H1 (cell line): ENCODE data around the gene CACNA1D. TPM values are rescaled to one million over a fixed set of nuclear protein-coding genes. Genes with fewer than 3 reads are reported as not detected.

Experiments used
- CTCF ChIA-PET: fragments of 300-600 bp; sonication (Branson Sonifier 250); formaldehyde crosslinking; loops from one replicate; lab custom pipeline; 2021; ENCODE audit not compliant: partially characterized antibody; lab: Charles Lee
- POLR2A ChIA-PET: fragments of 300-600 bp; sonication (Branson Sonifier 250); formaldehyde crosslinking; loops from one replicate; lab custom pipeline; 2021; ENCODE audit warnings: inconsistent platforms; ENCODE audit not compliant: partially characterized antibody; lab: Charles Lee
- DNase-seq, 2 experiments: peaks; one replicate each; pipeline versions ENCODE4 v3.0.0 to v3.0.0-alpha.2; 2010 to 2022; ENCODE audit warnings: low spot score in 2 of 2, low read depth in 1 of 2, mixed read lengths in 1 of 2
- FAIRE-seq: peaks from 2 replicates; lab custom pipeline; 2011; peaks lifted over from hg19 to GRCh38; lab: Jason Lieb, UNC
- H2AFZ ChIP-seq: 2 replicates; pipeline ENCODE4 v1.8.1; 2012; ENCODE audit warnings: low read length, inconsistent platforms
- H2AK5ac ChIP-seq: 2 replicates; pipeline ENCODE4 v1.6.1; 2013; ENCODE audit warnings: low read depth, low read length
- H2BK120ac ChIP-seq: replicated peaks from 2 replicates; pipeline ENCODE3; 2013; ENCODE audit warnings: low read depth, low read length, inconsistent platforms
- H2BK12ac ChIP-seq: 2 replicates; pipeline ENCODE4 v1.6.1; 2013; ENCODE audit warnings: low read depth, low read length
- H2BK15ac ChIP-seq: 2 replicates; pipeline ENCODE4 v1.6.1; 2013; ENCODE audit warnings: low read length
- H2BK20ac ChIP-seq: 2 replicates; pipeline ENCODE4 v1.6.1; 2013; ENCODE audit warnings: low read length
- H2BK5ac ChIP-seq: 2 replicates; pipeline ENCODE4 v1.6.1; 2013; ENCODE audit warnings: low read depth, low read length
- H3K14ac ChIP-seq: 2 replicates; pipeline ENCODE4 v1.6.1; 2013; ENCODE audit warnings: inconsistent platforms; ENCODE audit not compliant: insufficient read length
- H3K18ac ChIP-seq: 2 replicates; pipeline ENCODE4 v1.6.1; 2013; ENCODE audit warnings: low read length; ENCODE audit errors: extremely low read depth
- H3K23ac ChIP-seq: 2 replicates; pipeline ENCODE4 v1.6.1; 2013; ENCODE audit warnings: inconsistent platforms; ENCODE audit not compliant: insufficient read length
- H3K23me2 ChIP-seq: 2 replicates; pipeline ENCODE4 v1.6.1; 2013; ENCODE audit warnings: low read depth, low read length
- H3K27ac ChIP-seq: 2 replicates; pipeline ENCODE4 v1.6.1; 2011; ENCODE audit warnings: low read depth, low read length, inconsistent platforms
- H3K27me3 ChIP-seq, 4 experiments: replicated peaks in 1 of 4; 1 replicate in 1 of 4; 2 replicates in 3 of 4; pipeline versions ENCODE4 v1.6.1 to v1.8.1; 2011 to 2013; ENCODE audit warnings: low read length in 3 of 4, mild to moderate bottlenecking in 3 of 4, inconsistent platforms in 2 of 4, mixed read lengths in 2 of 4, moderate library complexity in 1 of 4; ENCODE audit not compliant: control insufficient read depth in 3 of 4, insufficient read depth in 3 of 4; ENCODE audit errors: extremely low read depth in 1 of 4
- H3K36me3 ChIP-seq, 4 experiments: 2 replicates each; pipeline versions ENCODE4 v1.6.1 to v1.8.1; 2011 to 2013; ENCODE audit warnings: mild to moderate bottlenecking in 4 of 4, low read length in 3 of 4, moderate library complexity in 2 of 4, control low read depth in 1 of 4, inconsistent platforms in 1 of 4; ENCODE audit not compliant: insufficient read depth in 4 of 4, control insufficient read depth in 2 of 4
- H3K4ac ChIP-seq: replicated peaks from 2 replicates; pipeline ENCODE3; 2013; ENCODE audit warnings: low read length, low read depth, mixed read lengths, inconsistent platforms; ENCODE audit not compliant: insufficient read length
- H3K4me1 ChIP-seq, 4 experiments: replicated peaks in 1 of 4; 1 replicate in 1 of 4; 2 replicates in 3 of 4; pipeline versions ENCODE4 v1.6.1 to v1.8.1; 2011 to 2013; ENCODE audit warnings: low read length in 3 of 4, inconsistent platforms in 2 of 4, mixed read lengths in 1 of 4; ENCODE audit not compliant: insufficient read depth in 4 of 4, control insufficient read depth in 3 of 4
- H3K4me2 ChIP-seq, 2 experiments: 2 replicates each; pipeline versions ENCODE4 v1.6.1 to v1.8.1; 2011 to 2013; ENCODE audit warnings: low read depth in 2 of 2, low read length in 2 of 2, control low read depth in 1 of 2, inconsistent platforms in 1 of 2, mild to moderate bottlenecking in 1 of 2; ENCODE audit not compliant: insufficient read depth in 1 of 2
- H3K4me3 ChIP-seq, 4 experiments: fragments of 200-600, 300-600 bp in 1 of 4; sonication (generic), shearing (Covaris generic), sonication (Bioruptor Twin) in 1 of 4; 2 replicates each; pipeline versions ENCODE4 v1.5.1 to v1.8.1; 2011 to 2016; ENCODE audit warnings: low read length in 4 of 4, low read depth in 3 of 4, control low read depth in 2 of 4, inconsistent platforms in 2 of 4, mild to moderate bottlenecking in 2 of 4, mixed read lengths in 1 of 4, moderate library complexity in 1 of 4; ENCODE audit not compliant: insufficient read depth in 2 of 4; ENCODE audit errors: extremely low read depth in 1 of 4
- H3K56ac ChIP-seq: replicated peaks from 2 replicates; pipeline ENCODE3; 2013; ENCODE audit warnings: low read depth, mild to moderate bottlenecking, mixed read lengths, low read length, inconsistent platforms; ENCODE audit not compliant: insufficient read length
- H3K79me1 ChIP-seq: 2 replicates; pipeline ENCODE4 v1.6.1; 2013; ENCODE audit warnings: low read depth, low read length, control low read depth
- H3K79me2 ChIP-seq, 2 experiments: 2 replicates each; pipeline versions ENCODE4 v1.6.1 to v1.8.1; 2012 to 2013; ENCODE audit warnings: low read length in 2 of 2, mild to moderate bottlenecking in 2 of 2, inconsistent platforms in 1 of 2; ENCODE audit not compliant: insufficient read depth in 2 of 2, control insufficient read depth in 1 of 2
- H3K9ac ChIP-seq, 4 experiments: replicated peaks in 1 of 4; 1 replicate in 1 of 4; 2 replicates in 3 of 4; pipeline versions ENCODE4 v1.6.1 to v1.8.1; 2011 to 2013; ENCODE audit warnings: low read depth in 3 of 4, low read length in 3 of 4, control low read depth in 2 of 4, mild to moderate bottlenecking in 2 of 4, moderate library complexity in 2 of 4, inconsistent platforms in 1 of 4; ENCODE audit errors: extremely low read depth in 1 of 4
- H3K9me3 ChIP-seq, 2 experiments: 2 replicates each; pipeline versions ENCODE4 v1.6.1 to v1.8.1; 2012 to 2013; ENCODE audit warnings: mild to moderate bottlenecking in 2 of 2, moderate library complexity in 2 of 2, control low read depth in 1 of 2, inconsistent platforms in 1 of 2, low read depth in 1 of 2, low read length in 1 of 2, mixed read lengths in 1 of 2; ENCODE audit not compliant: insufficient read depth in 2 of 2
- H4K20me1 ChIP-seq, 2 experiments: replicated peaks in 1 of 2; 2 replicates each; pipeline versions ENCODE3 to v1.8.1; 2011 to 2013; ENCODE audit warnings: inconsistent platforms in 2 of 2, low read length in 2 of 2, mild to moderate bottlenecking in 1 of 2; ENCODE audit not compliant: insufficient read depth in 2 of 2, control insufficient read depth in 1 of 2
- H4K5ac ChIP-seq: 2 replicates; pipeline ENCODE4 v1.6.1; 2013; ENCODE audit warnings: low read length, low read depth, mixed read lengths, inconsistent platforms; ENCODE audit not compliant: insufficient read length
- H4K8ac ChIP-seq: 2 replicates; pipeline ENCODE4 v1.8.0; 2013; ENCODE audit warnings: mild to moderate bottlenecking, moderate library complexity, low read length, inconsistent platforms; ENCODE audit not compliant: insufficient read depth; ENCODE audit errors: extremely low read depth
- H4K91ac ChIP-seq: replicated peaks from 2 replicates; pipeline ENCODE3; 2013; ENCODE audit warnings: low read length, mixed read lengths, inconsistent platforms; ENCODE audit not compliant: insufficient read length
- CEBPB ChIP-seq: IDR thresholded peaks from 2 replicates; pipeline ENCODE4 v1.6.1; 2012; ENCODE audit warnings: low read depth, low read length
- CTCF ChIP-seq, 3 experiments: IDR thresholded peaks; 1 replicate in 2 of 3; 2 replicates in 1 of 3; pipeline versions ENCODE4 v1.5.1 to v1.6.1; 2011; ENCODE audit warnings: low read length in 3 of 3, mild to moderate bottlenecking in 3 of 3, inconsistent platforms in 2 of 3, low read depth in 1 of 3, moderate library complexity in 1 of 3; ENCODE audit not compliant: insufficient read depth in 1 of 3; ENCODE audit errors: control extremely low read depth in 1 of 3
- HDAC2 ChIP-seq, 2 experiments: fragments of 300-600 bp in 1 of 2; sonication (generic) in 1 of 2; IDR thresholded peaks; 2 replicates each; pipeline ENCODE4 v1.6.1; 2011 to 2012; ENCODE audit warnings: low read depth in 2 of 2, low read length in 2 of 2, mild to moderate bottlenecking in 2 of 2, moderate library complexity in 2 of 2, borderline replicate concordance in 1 of 2, inconsistent platforms in 1 of 2
- SP2 ChIP-seq: IDR thresholded peaks from 2 replicates; pipeline ENCODE4 v1.6.1; 2012; ENCODE audit warnings: mild to moderate bottlenecking, low read length, inconsistent platforms
- USF2 ChIP-seq: IDR thresholded peaks from 2 replicates; pipeline ENCODE4 v1.6.1; 2011; ENCODE audit warnings: low read length, improper control_type of control experiment
- YY1 ChIP-seq: IDR thresholded peaks from 2 replicates; pipeline ENCODE4 v1.6.1; 2011; ENCODE audit warnings: low read depth, mild to moderate bottlenecking, low read length
- WGBS, 2 experiments: shearing (Covaris generic) in 1 of 2; methylation state at CpG; one replicate each; pipeline versions ENCODE4 v1.1.6 to v1.1.7; 2013 to 2015; ENCODE audit warnings: low lambda C conversion rate in 2 of 2, mixed read lengths in 2 of 2, inconsistent platforms in 1 of 2, low coverage in 1 of 2, missing lambda C conversion rate in 1 of 2; ENCODE audit not compliant: insufficient replicate concordance in 2 of 2, insufficient coverage in 1 of 2, insufficient read length in 1 of 2; ENCODE audit errors: extremely low coverage in 1 of 2, missing lambda C conversion rate in 1 of 2; 5-methylcytosine and 5-hydroxymethylcytosine counted together
- polyA plus RNA-seq, 7 experiments: library from polyadenylated mRNA; depleted of rRNA in 3 of 7; stranded (reverse) in 5 of 7; unstranded in 2 of 7; fragments of >200 nt in 5 of 7; fragments of 200-250 nt in 2 of 7; gene quantifications; 1 replicate in 5 of 7; 2 replicates in 1 of 7; 4 replicates in 1 of 7; pipeline versions ENCODE4 v1.2.1 to v1.2.3, GENCODE V29; 2011 to 2013; ENCODE audit warnings: missing spikeins in 2 of 7, mixed read lengths in 2 of 7
- total RNA-seq: library from RNA; stranded (reverse); fragmentation: NEBNext Ultra II Directional; extraction: Animal tissue kit (Norgen Biotek cat#: 25700); gene quantifications from 2 replicates; pipeline ENCODE4 v1.2.1, GENCODE V29; 2021

Gene CACNA1D
- total and polyA plus RNA-seq, 2 of the 8 experiments (the other 6 are each of a cell fraction or from before 2014, with no cell fraction given), result 2.0 to 2.9 TPM

- Histone ChIP-seq H3K27ac (no peak overlapping the region), H2AK5ac (no peak overlapping the region), H3K27me3 (no peaks in the 10 kb centered on the region), H2BK20ac (no peak overlapping the region), H3K14ac (no peak overlapping the region), H4K91ac (no peak overlapping the region), H3K4me1 (no peaks in the 10 kb centered on the region), H2AFZ (no peak overlapping the region), H2BK12ac (no peak overlapping the region), H3K36me3 (no peaks in the 10 kb centered on the region), H4K20me1 (no peaks in the 10 kb centered on the region), H3K56ac (no peak overlapping the region), H2BK5ac (no peak overlapping the region), H3K4ac (no peak overlapping the region), H4K5ac (no peak overlapping the region), H3K23ac (no peak overlapping the region), H2BK120ac (no peak overlapping the region), H2BK15ac (no peak overlapping the region), H4K8ac (no peak overlapping the region), H3K9ac (no peak overlapping the region), H3K4me2 (no peak overlapping the region), H3K18ac (no peak overlapping the region), H3K23me2 (no peaks in the 10 kb centered on the region), H3K79me1 (no peaks in the 10 kb centered on the region), H3K9me3 (0 out of 4 replicates have a peak, but pooled peaks cover 0 to 4% of the 10 kb centered on the region in 2 experiments), H3K79me2 (no peaks in the 10 kb centered on the region), H3K4me3 (no peak overlapping the region)
- DNase-seq (no peak), FAIRE-seq (no peak)
- ChIA-PET POLR2A (no interaction called here), CTCF (interaction anchor here (1.8 kb wide), 1 partner anchor 15 kb away, joined by 5 read pairs; no protein-coding TSS in a partner anchor)
- 94% methylated on average over 6 of the region's 6 CpGs; no CpG with 5 or more reads in 1 of the 2 experiments for WGBS, 2 experiments
- TF ChIP-seq SP2, result no peak
- TF ChIP-seq USF2, result no peak
- no peak for TF ChIP-seq CEBPB
- TF ChIP-seq YY1, result no peak
- no peak for TF ChIP-seq HDAC2 (IDR thresholded peaks at IDR 0.05; ENCODE audit: borderline replicate concordance in 1 of 2, low read depth in 2 of 2, low read length in 2 of 2)
- TF ChIP-seq CTCF (IDR thresholded peaks at IDR 0.05; ENCODE audit: control extremely low read depth in 1 of 3, insufficient read depth in 1 of 3, low read depth in 1 of 3, low read length in 3 of 3), result no peak
Observed at GRCh38 chr3:53591646-53592045, 97.2 kb downstream of the CACNA1D start.
